Measurements from ENCODE around the gene MAD1L1. TPM values are rescaled to one million over a fixed set of nuclear protein-coding genes. Genes with fewer than 3 reads are reported as not detected.

The MAD1L1 gene
- total and polyA plus RNA-seq, 2 experiments from 2014 or later: 38.2 to 69.8 TPM

DNA sequence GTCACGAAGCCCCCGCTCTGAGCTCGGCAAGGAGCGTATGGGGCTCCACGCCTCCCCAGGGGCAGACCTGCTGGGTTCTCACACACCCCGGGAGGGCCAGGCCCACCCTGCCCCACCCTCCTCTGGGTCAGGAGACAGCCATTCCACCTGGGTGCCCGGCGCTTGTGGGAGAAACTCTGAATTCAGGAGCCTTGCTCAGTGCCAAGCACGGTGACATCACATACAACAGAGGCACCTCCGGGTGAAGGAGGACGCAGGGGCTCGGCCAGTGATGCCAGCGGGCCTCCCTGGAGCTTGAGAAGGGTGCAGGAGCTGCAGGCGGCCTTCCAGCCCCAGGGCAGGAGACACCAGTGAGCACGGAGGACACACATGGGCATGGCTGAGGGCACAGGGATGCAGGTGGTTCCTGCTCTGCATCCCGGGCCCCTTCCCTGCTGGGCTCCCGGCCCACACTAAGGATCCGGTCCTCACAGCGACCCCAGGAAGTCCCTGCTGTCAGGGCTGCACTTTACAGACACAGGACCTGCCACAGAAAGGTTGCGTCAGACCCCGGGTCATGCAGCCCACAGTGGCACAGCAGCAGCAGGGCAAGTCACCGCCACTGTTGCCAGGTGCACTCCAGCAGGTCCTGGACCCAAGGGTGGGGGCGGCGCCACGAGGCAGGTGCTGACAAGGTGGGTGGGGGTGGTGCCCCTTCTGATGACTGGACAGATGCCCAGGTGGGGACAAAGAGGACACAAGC, 108.0 kb downstream of the MAD1L1 start:
- 92 to 95% methylated on average over 18 to 25 of the region's 25 CpGs for WGBS, 2 experiments (ENCODE audit: low coverage in 1 of 2, low lambda C conversion rate in 2 of 2, missing lambda C conversion rate in 2 of 2)
- H3K4me3 ChIP-seq: no peak overlapping the region
- H3K9me3 ChIP-seq (ENCODE audit: low read depth): no peaks in the 10 kb centered on the region
- H3K4me1 ChIP-seq (ENCODE audit: insufficient read depth): no peaks in the 10 kb centered on the region
- no peaks in the 10 kb centered on the region for H3K36me3 ChIP-seq (ENCODE audit: low read depth)
- no peaks in the 10 kb centered on the region for H3K9me2 ChIP-seq (ENCODE audit: insufficient read depth)
- H2AFZ ChIP-seq: no peak overlapping the region
- no peak overlapping the region for H3K9ac ChIP-seq
- in situ Hi-C loops (cut with MboI): no loop called here
- H3F3A ChIP-seq (ENCODE audit: insufficient read depth): no peaks in the 10 kb centered on the region
- no peaks in the 10 kb centered on the region for H3K27me3 ChIP-seq (replicated peaks; ENCODE audit: insufficient read depth)
- TF ChIP-seq EZH2phosphoT487 (IDR thresholded peaks at IDR 0.05; ENCODE audit: insufficient read depth, low read depth): no peak
- TF ChIP-seq EZH2 (IDR thresholded peaks at IDR 0.05; ENCODE audit: insufficient read depth, poor library complexity, severe bottlenecking): no peak
- DNase-seq: no peak
- no peaks in the 10 kb centered on the region for H3K79me2 ChIP-seq (ENCODE audit: insufficient read depth)
- no peak overlapping the region for H3K27ac ChIP-seq
- H4K20me1 ChIP-seq (ENCODE audit: insufficient read depth): no peaks in the 10 kb centered on the region
- H3K4me2 ChIP-seq (ENCODE audit: unreplicated experiment): no peak overlapping the region

DNA sequence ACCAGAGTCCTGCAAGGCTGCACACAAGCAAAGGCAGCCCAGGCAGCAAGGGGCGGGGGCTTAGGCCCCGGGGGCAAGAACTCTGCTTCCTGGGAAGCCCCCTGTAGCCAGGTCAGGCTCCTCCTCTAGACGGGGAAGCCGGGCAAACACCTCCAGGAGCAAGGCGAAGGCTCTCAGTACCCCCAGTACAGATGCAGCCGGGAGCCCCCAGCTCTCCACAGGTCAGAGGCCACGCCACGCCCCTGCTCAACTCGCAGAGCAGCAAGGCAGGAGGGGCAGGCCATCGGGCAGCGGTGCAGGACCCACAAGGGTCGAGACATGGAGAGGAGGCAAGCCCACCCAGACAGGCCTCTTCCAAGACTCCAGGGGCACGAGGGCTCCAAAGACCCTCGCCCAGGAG, 108.8 kb downstream of the MAD1L1 start:
- H3K9me2 ChIP-seq (ENCODE audit: insufficient read depth): no peaks in the 10 kb centered on the region
- H3F3A ChIP-seq (ENCODE audit: insufficient read depth): no peaks in the 10 kb centered on the region
- no peak overlapping the region for H3K4me2 ChIP-seq (ENCODE audit: unreplicated experiment)
- no peaks in the 10 kb centered on the region for H3K9me3 ChIP-seq (ENCODE audit: low read depth)
- in situ Hi-C loops (cut with MboI): no loop called here
- H3K4me3 ChIP-seq: no peak overlapping the region
- H3K4me1 ChIP-seq (ENCODE audit: insufficient read depth): no peaks in the 10 kb centered on the region
- DNase-seq: no peak
- H3K27me3 ChIP-seq (replicated peaks; ENCODE audit: insufficient read depth): no peaks in the 10 kb centered on the region
- no peaks in the 10 kb centered on the region for H3K79me2 ChIP-seq (ENCODE audit: insufficient read depth)
- no peak overlapping the region for H3K27ac ChIP-seq
- WGBS, 2 experiments (ENCODE audit: low coverage in 1 of 2, low lambda C conversion rate in 2 of 2, missing lambda C conversion rate in 2 of 2): 94 to 96% methylated on average over 14 of the region's 14 CpGs
- no peak overlapping the region for H3K9ac ChIP-seq
- no peaks in the 10 kb centered on the region for H3K36me3 ChIP-seq (ENCODE audit: low read depth)
- H2AFZ ChIP-seq: no peak overlapping the region
- no peaks in the 10 kb centered on the region for H4K20me1 ChIP-seq (ENCODE audit: insufficient read depth)
- TF ChIP-seq EZH2phosphoT487 (IDR thresholded peaks at IDR 0.05; ENCODE audit: insufficient read depth, low read depth) (no peak), EZH2 (IDR thresholded peaks at IDR 0.05; ENCODE audit: insufficient read depth, poor library complexity, severe bottlenecking) (no peak)

DNA sequence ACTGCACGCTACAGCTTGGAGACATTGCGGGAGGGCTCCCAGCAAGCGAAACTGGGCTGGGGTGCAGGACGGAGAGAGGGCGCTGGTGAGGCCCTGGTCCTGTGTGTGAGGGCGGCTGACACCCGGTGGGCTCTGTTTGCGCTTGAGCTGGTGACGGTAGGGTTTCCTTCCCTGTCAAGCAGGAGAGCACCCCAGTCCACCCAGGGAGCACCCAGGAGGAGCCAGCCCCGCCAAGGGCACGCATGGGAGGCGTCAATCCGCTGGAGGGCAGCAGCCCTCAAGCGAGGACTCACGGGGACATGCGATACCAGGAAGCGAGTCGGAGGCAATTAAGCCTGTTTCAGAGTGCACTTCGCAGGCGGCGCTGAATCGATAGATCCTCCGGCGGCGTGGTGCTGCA, 109.4 kb downstream of the MAD1L1 start:
- no peaks in the 10 kb centered on the region for H3K9me2 ChIP-seq (ENCODE audit: insufficient read depth)
- DNase-seq: no peak
- no peaks in the 10 kb centered on the region for H4K20me1 ChIP-seq (ENCODE audit: insufficient read depth)
- H3K4me1 ChIP-seq (ENCODE audit: insufficient read depth): no peaks in the 10 kb centered on the region
- no peaks in the 10 kb centered on the region for H3K36me3 ChIP-seq (ENCODE audit: low read depth)
- H3K79me2 ChIP-seq (ENCODE audit: insufficient read depth): no peaks in the 10 kb centered on the region
- no peak overlapping the region for H3K4me2 ChIP-seq (ENCODE audit: unreplicated experiment)
- no peaks in the 10 kb centered on the region for H3K9me3 ChIP-seq (ENCODE audit: low read depth)
- in situ Hi-C loops (cut with MboI): no loop called here
- 93 to 98% methylated on average over 24 to 25 of the region's 25 CpGs for WGBS, 2 experiments (ENCODE audit: low coverage in 1 of 2, low lambda C conversion rate in 2 of 2, missing lambda C conversion rate in 2 of 2)
- H3K27ac ChIP-seq: no peak overlapping the region
- no peak overlapping the region for H3K9ac ChIP-seq
- no peaks in the 10 kb centered on the region for H3K27me3 ChIP-seq (replicated peaks; ENCODE audit: insufficient read depth)
- TF ChIP-seq EZH2 (IDR thresholded peaks at IDR 0.05; ENCODE audit: insufficient read depth, poor library complexity, severe bottlenecking) (no peak), EZH2phosphoT487 (IDR thresholded peaks at IDR 0.05; ENCODE audit: insufficient read depth, low read depth) (no peak)
- H2AFZ ChIP-seq: no peak overlapping the region
- no peaks in the 10 kb centered on the region for H3F3A ChIP-seq (ENCODE audit: insufficient read depth)
- H3K4me3 ChIP-seq: no peak overlapping the region

DNA sequence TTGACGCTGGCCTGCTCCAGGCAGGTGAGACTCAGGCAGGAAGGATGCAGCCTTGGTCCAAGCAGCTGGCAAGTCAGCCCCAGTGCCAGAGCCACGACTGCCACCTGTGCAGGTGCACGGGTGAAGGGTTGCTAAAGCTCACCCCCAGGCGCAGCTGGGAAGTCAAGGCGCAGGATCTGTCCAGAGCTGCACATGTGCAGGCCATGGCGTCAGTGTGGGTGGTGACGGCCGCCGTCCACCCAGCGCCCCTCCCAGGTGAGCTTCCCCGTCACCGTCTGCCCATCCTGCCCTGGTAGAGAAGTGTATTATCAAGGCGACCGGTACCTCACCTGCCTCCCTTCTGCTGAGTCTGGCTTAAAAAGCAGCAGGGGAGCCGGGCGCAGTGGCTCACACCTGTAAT, 110.1 kb downstream of the MAD1L1 start:
- H3F3A ChIP-seq (ENCODE audit: insufficient read depth): no peaks in the 10 kb centered on the region
- H3K4me2 ChIP-seq (ENCODE audit: unreplicated experiment): no peak overlapping the region
- no peaks in the 10 kb centered on the region for H3K36me3 ChIP-seq (ENCODE audit: low read depth)
- H3K79me2 ChIP-seq (ENCODE audit: insufficient read depth): no peaks in the 10 kb centered on the region
- TF ChIP-seq EZH2 (IDR thresholded peaks at IDR 0.05; ENCODE audit: insufficient read depth, poor library complexity, severe bottlenecking): no peak
- no peak for TF ChIP-seq EZH2phosphoT487 (IDR thresholded peaks at IDR 0.05; ENCODE audit: insufficient read depth, low read depth)
- no peaks in the 10 kb centered on the region for H3K9me3 ChIP-seq (ENCODE audit: low read depth)
- no peaks in the 10 kb centered on the region for H3K4me1 ChIP-seq (ENCODE audit: insufficient read depth)
- no peak overlapping the region for H3K27ac ChIP-seq
- H3K4me3 ChIP-seq: no peak overlapping the region
- in situ Hi-C loops (cut with MboI): no loop called here
- no peaks in the 10 kb centered on the region for H3K27me3 ChIP-seq (replicated peaks; ENCODE audit: insufficient read depth)
- no peaks in the 10 kb centered on the region for H3K9me2 ChIP-seq (ENCODE audit: insufficient read depth)
- H4K20me1 ChIP-seq (ENCODE audit: insufficient read depth): no peaks in the 10 kb centered on the region
- H3K9ac ChIP-seq: no peak overlapping the region
- WGBS, 2 experiments (ENCODE audit: low coverage in 1 of 2, low lambda C conversion rate in 2 of 2, missing lambda C conversion rate in 2 of 2): 98% methylated on average over 15 to 16 of the region's 16 CpGs
- no peak overlapping the region for H2AFZ ChIP-seq
- DNase-seq: no peak
